ENCODE measurements around the gene RSU1. TPM values are rescaled to one million over a fixed set of nuclear protein-coding genes. Genes with fewer than 3 reads are reported as not detected.

Gene RSU1
- polyA plus RNA-seq, 1 experiment, result 277 TPM

GRCh38 chr10:16770670-16771069, 46.6 kb downstream of the RSU1 start:
- CTCF ChIA-PET, result interaction anchor here (0.9 to 1.0 kb wide), 2 partner anchors 10 to 12 kb away, joined by 3 to 4 read pairs; no protein-coding TSS in a partner anchor
- TF ChIP-seq CTCF (IDR thresholded peaks at IDR 0.05; ENCODE audit: insufficient read depth, low read depth, low read length), result no peak
- Histone ChIP-seq H3K36me3 (ENCODE audit: control insufficient read depth, insufficient read depth, low read length) (no peaks in the 10 kb centered on the region; the same call in 1 of the 2 replicates), H3K27me3 (ENCODE audit: control insufficient read depth, insufficient read depth, low read length) (no peaks in the 10 kb centered on the region), H3K4me3 (ENCODE audit: low read depth, low read length) (no peak overlapping the region)
- DNase-seq (ENCODE audit: low read depth), result no peak
- POLR2A ChIA-PET, result interaction anchor here (0.7 kb wide), 1 partner anchor 861 kb away, joined by 3 read pairs; no protein-coding TSS in a partner anchor

GRCh38 chr10:16770141-16770540, 47.1 kb downstream of the RSU1 start:
- no peak for TF ChIP-seq CTCF (IDR thresholded peaks at IDR 0.05; ENCODE audit: insufficient read depth, low read depth, low read length)
- no peak overlapping the region for H3K4me3 ChIP-seq (ENCODE audit: low read depth, low read length)
- CTCF ChIA-PET, result interaction anchor here (1.0 kb wide), 1 partner anchor 9 kb away, joined by 4 read pairs; no protein-coding TSS in a partner anchor
- no peaks in the 10 kb centered on the region; the same call in 1 of the 2 replicates for H3K36me3 ChIP-seq (ENCODE audit: control insufficient read depth, insufficient read depth, low read length)
- POLR2A ChIA-PET, result interaction anchor here (0.7 kb wide), 1 partner anchor 860 kb away, joined by 3 read pairs; no protein-coding TSS in a partner anchor
- no peaks in the 10 kb centered on the region for H3K27me3 ChIP-seq (ENCODE audit: control insufficient read depth, insufficient read depth, low read length)
- DNase-seq (ENCODE audit: low read depth), result no peak

GRCh38 chr10:16769331-16769730, 47.9 kb downstream of the RSU1 start:
- TF ChIP-seq CTCF (IDR thresholded peaks at IDR 0.05; ENCODE audit: insufficient read depth, low read depth, low read length), result no peak
- POLR2A ChIA-PET, result no interaction called here
- CTCF ChIA-PET, result interaction anchor here (1.7 kb wide), 1 partner anchor 8 kb away, joined by 6 read pairs; no protein-coding TSS in a partner anchor

GRCh38 chr10:16768702-16769101, 48.5 kb downstream of the RSU1 start:
- no peak for TF ChIP-seq CTCF (IDR thresholded peaks at IDR 0.05; ENCODE audit: insufficient read depth, low read depth, low read length)
- Histone ChIP-seq H3K36me3 (ENCODE audit: control insufficient read depth, insufficient read depth, low read length) (peaks cover under 1% of the 10 kb centered on the region; the same call in 1 of the 2 replicates), H3K27me3 (ENCODE audit: control insufficient read depth, insufficient read depth, low read length) (no peaks in the 10 kb centered on the region), H3K4me3 (ENCODE audit: low read depth, low read length) (no peak overlapping the region)
- CTCF ChIA-PET, result interaction anchor here (1.7 kb wide), 1 partner anchor 9 kb away, joined by 6 read pairs; no protein-coding TSS in a partner anchor
- no peak for DNase-seq (ENCODE audit: low read depth)
- POLR2A ChIA-PET, result no interaction called here

More at GRCh38 chr10:16769331-16769730, 47.9 kb downstream of the RSU1 start:
- Histone ChIP-seq H3K36me3 (ENCODE audit: control insufficient read depth, insufficient read depth, low read length) (no peaks in the 10 kb centered on the region; the same call in 1 of the 2 replicates), H3K27me3 (ENCODE audit: control insufficient read depth, insufficient read depth, low read length) (no peaks in the 10 kb centered on the region), H3K4me3 (ENCODE audit: low read depth, low read length) (no peak overlapping the region)
- DNase-seq (ENCODE audit: low read depth), result no peak

- TF ChIP-seq CTCF (IDR thresholded peaks at IDR 0.05; ENCODE audit: insufficient read depth, low read depth, low read length), result no peak
- ChIA-PET POLR2A (no interaction called here), CTCF (interaction anchor here (0.7 kb wide), 1 partner anchor 91 kb away, joined by 3 read pairs; no protein-coding TSS in a partner anchor)
- peaks cover 1% of the 10 kb centered on the region for H3K36me3 ChIP-seq (ENCODE audit: control insufficient read depth, insufficient read depth, low read length)
- no peak for DNase-seq (ENCODE audit: low read depth)
- no peaks in the 10 kb centered on the region for H3K27me3 ChIP-seq (ENCODE audit: control insufficient read depth, insufficient read depth, low read length)
- H3K4me3 ChIP-seq (ENCODE audit: low read depth, low read length), result no peak overlapping the region
Measured at GRCh38 chr10:16765509-16766375, 51.5 kb downstream of the RSU1 start.
